Caki2 (cell line): ENCODE results near the gene CBX3. TPM values are rescaled to one million over a fixed set of nuclear protein-coding genes. Genes with fewer than 3 reads are reported as not detected.
"Not testable (repeated sequence)": the region's sequence is repeated elsewhere in the genome, so short reads cannot be mapped to it uniquely, and the experiment has no call there.

ENCODE experiments used
- DNase-seq: peaks from one replicate; pipeline ENCODE4 v3.0.0-alpha.2; 2015; ENCODE audit warnings: low read depth
- in situ Hi-C: cut with HindIII; loops from 2 replicates; pipeline ENCODE4 v1.10.0; 2016; ENCODE audit warnings: low sequenced_read_pairs, low pct_unique_long_range_greater_than_20kb, mixed read lengths
- total RNA-seq: library from RNA; depleted of rRNA; stranded (reverse); fragments of >200 nt; shearing (Covaris generic); gene quantifications from 2 replicates; pipeline ENCODE4 v1.2.3, GENCODE V29; 2014; ENCODE audit warnings: low replicate concordance; rRNA removed

Gene CBX3
- 250 and 280 TPM in 2 replicates for total RNA-seq

- DNase-seq: peak; percentile 96
- in situ Hi-C loops: no loop called here
These were observed at the start of gene CBX3 for GRCh38 chr7:26201247-26202018. TSS of gene CBX3 (plus strand) at chr7:26201745. CDS start at chr7:26202999, 1,254 bp downstream.

GRCh38 chr7:26151953-26152781 is 49.4 kb upstream of the CBX3 start, which contains the start of gene NFE2L3:
TSS of gene NFE2L3 (plus strand) at chr7:26152198. CDS start at chr7:26152499, 301 bp downstream.
- in situ Hi-C loops: no loop called here
- peak; percentile 82 for DNase-seq

GRCh38 chr7:26152782-26153240 is 48.7 kb upstream of the CBX3 start:
- in situ Hi-C loops, DNase-seq: not testable (repeated sequence)

- in situ Hi-C loops: no loop called here
- peak; percentile 53 for DNase-seq
These were observed 48.2 kb upstream of the CBX3 start for GRCh38 chr7:26153241-26153822.

- in situ Hi-C loops: no loop called here
- DNase-seq: peak; percentile 69
These were observed 47.4 kb upstream of the CBX3 start for GRCh38 chr7:26153823-26154783.

- in situ Hi-C loops: no loop called here
- DNase-seq: peak; percentile 91
These were observed 45.8 kb upstream of the CBX3 start for GRCh38 chr7:26155531-26156375.

- peak; percentile 87 for DNase-seq
These were observed 44.8 kb upstream of the CBX3 start for GRCh38 chr7:26156451-26157420.

GRCh38 chr7:26157520-26158105 is 43.9 kb upstream of the CBX3 start:
- DNase-seq: no peak
- in situ Hi-C loops: no loop called here

More at GRCh38 chr7:26156451-26157420, 44.8 kb upstream of the CBX3 start:
- in situ Hi-C loops: no loop called here

- DNase-seq: peak; percentile 43
- in situ Hi-C loops: no loop called here
These were observed 42.3 kb upstream of the CBX3 start for GRCh38 chr7:26159243-26159642.

- in situ Hi-C loops: no loop called here
These were observed 40.6 kb upstream of the CBX3 start for GRCh38 chr7:26160896-26161295.

GRCh38 chr7:26162431-26162830 is 39.1 kb upstream of the CBX3 start:
- in situ Hi-C loops: no loop called here

More at GRCh38 chr7:26160896-26161295, 40.6 kb upstream of the CBX3 start:
- DNase-seq: no peak

GRCh38 chr7:26163804-26164203 is 37.7 kb upstream of the CBX3 start:
- in situ Hi-C loops, DNase-seq: not testable (repeated sequence)

More at GRCh38 chr7:26162431-26162830, 39.1 kb upstream of the CBX3 start:
- no peak for DNase-seq

GRCh38 chr7:26165950-26166683 is 35.4 kb upstream of the CBX3 start:
- no peak for DNase-seq
- in situ Hi-C loops: no loop called here

GRCh38 chr7:26166684-26167266 is 34.8 kb upstream of the CBX3 start:
- in situ Hi-C loops: no loop called here

More at GRCh38 chr7:26166684-26167266, 34.8 kb upstream of the CBX3 start:
- DNase-seq: no peak
